HEK293T (cell line): ENCODE results near the gene NEIL3.

Experiments
- FOXM1 ChIP-seq: fragments of 450-650 bp; IDR thresholded peaks from 2 replicates; pipeline ENCODE4 v1.6.1; 2017; ENCODE audit warnings: mild to moderate bottlenecking, borderline replicate concordance
- L3MBTL2 ChIP-seq: fragments of 450-650 bp; conservative IDR thresholded peaks from 2 replicates; pipeline ENCODE4 v1.6.1; 2016; ENCODE audit warnings: mild to moderate bottlenecking
- PKNOX1 ChIP-seq: fragments of 450-650 bp; IDR thresholded peaks from 2 replicates; pipeline ENCODE4 v1.6.1; 2016
- SP1 ChIP-seq: fragments of 450-650 bp; IDR thresholded peaks from 2 replicates; pipeline ENCODE4 v1.6.1; 2017
- ZNF384 ChIP-seq: fragments of 450-650 bp; IDR thresholded peaks from 2 replicates; pipeline ENCODE4 v1.6.1; 2016

DNA sequence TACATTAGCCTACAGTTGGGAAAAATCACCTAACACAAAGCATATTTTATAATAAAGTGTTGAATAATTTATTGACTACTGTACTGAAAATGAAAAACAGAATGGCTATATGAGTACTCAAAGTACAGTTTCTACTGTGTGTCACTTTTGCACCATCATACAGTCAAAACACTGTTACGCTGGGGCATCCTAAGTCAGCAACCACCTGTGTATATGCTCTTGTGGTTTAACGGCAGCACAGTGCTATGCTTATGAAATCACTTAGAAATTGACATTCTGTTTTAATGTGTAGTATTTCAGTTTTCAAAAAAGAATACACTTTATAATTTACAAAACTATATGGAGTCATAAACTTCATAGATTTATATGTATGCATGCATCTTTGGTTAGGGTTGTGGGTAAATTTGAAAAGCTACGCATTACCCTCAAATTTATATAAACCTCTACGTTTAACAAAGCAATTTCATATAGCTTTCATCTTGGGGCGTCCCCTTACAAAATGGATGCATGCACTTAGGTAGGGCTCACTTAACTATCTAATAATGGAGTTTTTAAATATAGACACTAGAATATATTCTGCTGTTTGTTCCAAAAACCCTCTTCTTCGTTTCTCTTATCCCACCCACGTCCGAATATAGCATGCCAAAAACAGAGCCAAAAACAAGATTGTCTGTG, 690 bp upstream of the NEIL3 start:
- TF ChIP-seq ZNF384 (no peak), FOXM1 (no peak), PKNOX1 (no peak), L3MBTL2 (no peak), SP1 (no peak)
